ENCODE results near the gene HEXD.

- no peak for TF ChIP-seq CTCF (IDR thresholded peaks at IDR 0.05; ENCODE audit: low read depth, low read length, missing input control)
- no peak for TF ChIP-seq RAD21 (IDR thresholded peaks at IDR 0.05)
These were observed 37.1 kb upstream of the HEXD start for GRCh38 chr17:82380860-82381702.

Measured in liver (tissue), 3 donors.